Neural cell (in vitro differentiated cells): Measurements from ENCODE around the gene SSBP3. TPM values are rescaled to one million over a fixed set of nuclear protein-coding genes. Genes with fewer than 3 reads are reported as not detected.
A peak's percentile ranks its signal among the peaks of the same experiment; 100 is the strongest.

Source experiments
- H2AFZ ChIP-seq: fragments of 200-600, 300-800 bp; sonication (generic), shearing (Covaris generic); 2 replicates; pipeline ENCODE4 v1.6.0; 2014; ENCODE audit warnings: low read depth, mild to moderate bottlenecking, antibody characterized with exemption, low read length, moderate library complexity
- H3F3A ChIP-seq: fragments of 200-600 bp; shearing (Covaris generic); 2 replicates; pipeline ENCODE4 v1.6.1; 2016; ENCODE audit warnings: mild to moderate bottlenecking, moderate library complexity, mixed read lengths, antibody characterized with exemption, low read length; ENCODE audit not compliant: insufficient read depth, poor library complexity, severe bottlenecking
- H3K27ac ChIP-seq: fragments of 200-600, 300-800 bp; sonication (generic), shearing (Covaris generic); 2 replicates; pipeline ENCODE4 v1.5.1; 2014; ENCODE audit warnings: mild to moderate bottlenecking, low read length, moderate library complexity
- H3K27me3 ChIP-seq: fragments of 300-800, 200-600 bp; sonication (generic), shearing (Covaris generic); 2 replicates; pipeline ENCODE4 v1.6.0; 2014; ENCODE audit warnings: mild to moderate bottlenecking, low read depth, low read length, moderate library complexity; ENCODE audit not compliant: insufficient read depth
- H3K36me3 ChIP-seq: fragments of 300-800, 200-600 bp; sonication (generic), shearing (Covaris generic); 2 replicates; pipeline ENCODE4 v1.5.1; 2014; ENCODE audit warnings: mild to moderate bottlenecking, antibody characterized with exemption, low read length, moderate library complexity; ENCODE audit not compliant: insufficient read depth
- H3K4me2 ChIP-seq: fragments of 300-800, 200-600 bp; sonication (generic), shearing (Covaris generic); 2 replicates; pipeline ENCODE4 v1.6.0; 2014; ENCODE audit warnings: mild to moderate bottlenecking, low read length
- H3K4me3 ChIP-seq: fragments of 300-800, 200-600 bp; sonication (generic), shearing (Covaris generic); 2 replicates; pipeline ENCODE4 v1.5.1; 2014; ENCODE audit warnings: mild to moderate bottlenecking, low read length, moderate library complexity
- H3K79me2 ChIP-seq: fragments of 200-600 bp; shearing (Covaris generic); replicated peaks from 2 replicates; pipeline ENCODE4 v1.6.0; 2014; ENCODE audit warnings: mild to moderate bottlenecking, low read length, moderate library complexity; ENCODE audit not compliant: insufficient read depth
- H3K9ac ChIP-seq: fragments of 300-800, 200-600 bp; sonication (generic), shearing (Covaris generic); 2 replicates; pipeline ENCODE4 v1.6.1; 2016; ENCODE audit warnings: mild to moderate bottlenecking, low read length, mixed read lengths
- H3K9me2 ChIP-seq: fragments of 200-600 bp; shearing (Covaris generic); 2 replicates; pipeline ENCODE4 v1.6.1; 2016; ENCODE audit warnings: mild to moderate bottlenecking, low read length, mixed read lengths; ENCODE audit not compliant: insufficient read depth
- H3K9me3 ChIP-seq: fragments of 200-600, 300-800 bp; sonication (generic), shearing (Covaris generic); 2 replicates; pipeline ENCODE4 v1.6.1; 2016; ENCODE audit warnings: mild to moderate bottlenecking, mixed run types, low read length, moderate library complexity, mixed read lengths
- H4K20me1 ChIP-seq: fragments of 200-600 bp; shearing (Covaris generic); 2 replicates; pipeline ENCODE4 v1.6.1; 2016; ENCODE audit warnings: mild to moderate bottlenecking, mixed run types; ENCODE audit not compliant: insufficient read depth
- EP300 ChIP-seq: fragments of 450-650 bp; conservative IDR thresholded peaks from 2 replicates; pipeline ENCODE4 v1.6.1; 2014; ENCODE audit warnings: antibody characterized with exemption, mild to moderate bottlenecking, moderate library complexity; ENCODE audit not compliant: poor library complexity, severe bottlenecking
- EZH2 ChIP-seq: fragments of 200-600, 300-800 bp; shearing (Covaris generic), sonication (generic); IDR thresholded peaks from 2 replicates; pipeline ENCODE4 v1.6.1; 2014; ENCODE audit warnings: antibody characterized with exemption, low read length, borderline replicate concordance, mild to moderate bottlenecking; ENCODE audit not compliant: insufficient read depth, poor library complexity, severe bottlenecking
- MXI1 ChIP-seq: fragments of 450-650 bp; conservative IDR thresholded peaks from 2 replicates; pipeline ENCODE4 v1.6.1; 2014; ENCODE audit warnings: antibody characterized with exemption, mild to moderate bottlenecking; ENCODE audit not compliant: poor library complexity, severe bottlenecking
- POLR2AphosphoS5 ChIP-seq: IDR thresholded peaks from 2 replicates; pipeline ENCODE4 v1.6.1; 2012
- RAD21 ChIP-seq: fragments of 450-650 bp; conservative IDR thresholded peaks from 2 replicates; pipeline ENCODE4 v1.6.1; 2014; ENCODE audit warnings: antibody characterized with exemption, mild to moderate bottlenecking, moderate library complexity
- TAF1 ChIP-seq: IDR thresholded peaks from 2 replicates; pipeline ENCODE4 v1.6.1; 2012; ENCODE audit warnings: low read depth
- polyA plus RNA-seq: library from polyadenylated mRNA; depleted of rRNA; stranded (reverse); fragments of >200 nt; gene quantifications from 2 replicates; pipeline ENCODE4 v1.2.3, GENCODE V29; 2014
- TF ChIP-seq, protein P1 (sequence below): IDR thresholded peaks from 2 replicates; pipeline ENCODE4 v1.6.1; 2012; ENCODE audit warnings: borderline replicate concordance
- TF ChIP-seq, protein P2 (sequence below): fragments of 450-650 bp; IDR thresholded peaks from 2 replicates; pipeline ENCODE4 v1.5.1; 2014; ENCODE audit warnings: antibody characterized with exemption, mild to moderate bottlenecking, moderate library complexity; ENCODE audit not compliant: poor library complexity, severe bottlenecking

Gene SSBP3
- polyA plus RNA-seq, 1 donor from 2014 or later = 77.4 TPM

DNA sequence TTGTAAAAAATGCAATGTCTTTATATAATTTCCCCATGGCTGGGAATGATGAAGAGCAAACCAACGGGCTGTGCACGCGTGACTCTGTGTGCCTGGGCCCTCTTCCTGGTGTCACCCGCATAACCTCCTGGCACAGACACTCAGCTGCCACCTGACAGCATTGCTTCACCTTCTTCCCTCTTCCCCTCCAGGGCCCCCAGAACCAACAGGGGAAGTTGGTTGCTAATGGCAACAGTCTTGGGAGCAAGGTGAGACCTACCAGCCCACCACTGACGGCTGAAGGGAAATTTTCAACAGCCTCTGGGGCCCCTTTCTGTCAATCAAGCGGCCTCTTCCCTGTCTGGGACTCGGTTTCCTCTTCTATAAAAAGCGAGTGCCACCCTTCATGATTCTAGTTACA, 33.2 kb downstream of the SSBP3 start:
- H3K4me3 ChIP-seq = peak overlapping the region; percentile 35
- TF ChIP-seq, protein P1, sequence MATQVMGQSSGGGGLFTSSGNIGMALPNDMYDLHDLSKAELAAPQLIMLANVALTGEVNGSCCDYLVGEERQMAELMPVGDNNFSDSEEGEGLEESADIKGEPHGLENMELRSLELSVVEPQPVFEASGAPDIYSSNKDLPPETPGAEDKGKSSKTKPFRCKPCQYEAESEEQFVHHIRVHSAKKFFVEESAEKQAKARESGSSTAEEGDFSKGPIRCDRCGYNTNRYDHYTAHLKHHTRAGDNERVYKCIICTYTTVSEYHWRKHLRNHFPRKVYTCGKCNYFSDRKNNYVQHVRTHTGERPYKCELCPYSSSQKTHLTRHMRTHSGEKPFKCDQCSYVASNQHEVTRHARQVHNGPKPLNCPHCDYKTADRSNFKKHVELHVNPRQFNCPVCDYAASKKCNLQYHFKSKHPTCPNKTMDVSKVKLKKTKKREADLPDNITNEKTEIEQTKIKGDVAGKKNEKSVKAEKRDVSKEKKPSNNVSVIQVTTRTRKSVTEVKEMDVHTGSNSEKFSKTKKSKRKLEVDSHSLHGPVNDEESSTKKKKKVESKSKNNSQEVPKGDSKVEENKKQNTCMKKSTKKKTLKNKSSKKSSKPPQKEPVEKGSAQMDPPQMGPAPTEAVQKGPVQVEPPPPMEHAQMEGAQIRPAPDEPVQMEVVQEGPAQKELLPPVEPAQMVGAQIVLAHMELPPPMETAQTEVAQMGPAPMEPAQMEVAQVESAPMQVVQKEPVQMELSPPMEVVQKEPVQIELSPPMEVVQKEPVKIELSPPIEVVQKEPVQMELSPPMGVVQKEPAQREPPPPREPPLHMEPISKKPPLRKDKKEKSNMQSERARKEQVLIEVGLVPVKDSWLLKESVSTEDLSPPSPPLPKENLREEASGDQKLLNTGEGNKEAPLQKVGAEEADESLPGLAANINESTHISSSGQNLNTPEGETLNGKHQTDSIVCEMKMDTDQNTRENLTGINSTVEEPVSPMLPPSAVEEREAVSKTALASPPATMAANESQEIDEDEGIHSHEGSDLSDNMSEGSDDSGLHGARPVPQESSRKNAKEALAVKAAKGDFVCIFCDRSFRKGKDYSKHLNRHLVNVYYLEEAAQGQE = no peak
- no peak for TF ChIP-seq TAF1
- TF ChIP-seq EZH2 = no peak
- TF ChIP-seq RAD21 = no peak
- no peak for TF ChIP-seq EP300
- TF ChIP-seq MXI1 = no peak

DNA sequence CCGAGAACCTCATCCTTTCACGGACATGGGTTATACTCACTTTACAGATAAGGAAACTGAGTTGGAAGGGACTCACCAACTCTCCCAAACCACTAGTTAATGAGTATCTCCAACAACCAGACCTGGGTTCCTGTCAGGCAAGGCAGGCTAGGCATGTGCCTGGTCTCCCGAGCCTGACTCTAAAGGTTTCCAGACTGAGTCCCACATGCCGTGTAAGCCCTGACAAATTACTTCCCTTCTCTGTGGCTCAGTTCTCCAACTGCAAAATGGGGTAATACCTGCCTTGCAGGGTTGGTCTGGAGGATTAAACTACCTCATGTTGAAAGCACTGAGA, 34.3 kb downstream of the SSBP3 start:
- no peak overlapping the region for H3K4me3 ChIP-seq

More for the DNA sequence above, 33.2 kb downstream of the SSBP3 start:
- Histone ChIP-seq H3K79me2 (peaks cover 90% of the 10 kb centered on the region), H3K9ac (no peak overlapping the region), H3K9me3 (no peaks in the 10 kb centered on the region), H2AFZ (no peak overlapping the region), H3K27ac (no peak overlapping the region), H3K27me3 (no peaks in the 10 kb centered on the region), H3F3A (no peaks in the 10 kb centered on the region), H4K20me1 (peaks cover 16% of the 10 kb centered on the region), H3K9me2 (no peaks in the 10 kb centered on the region), H3K4me2 (no peak overlapping the region), H3K36me3 (no peaks in the 10 kb centered on the region)

More for the DNA sequence above, 34.3 kb downstream of the SSBP3 start:
- Histone ChIP-seq H3K9ac (no peak overlapping the region), H3K9me2 (no peaks in the 10 kb centered on the region), H3K4me2 (no peak overlapping the region), H3K9me3 (no peaks in the 10 kb centered on the region), H2AFZ (no peak overlapping the region), H3F3A (no peaks in the 10 kb centered on the region), H4K20me1 (peaks cover 16% of the 10 kb centered on the region), H3K27me3 (no peaks in the 10 kb centered on the region), H3K27ac (no peak overlapping the region), H3K36me3 (no peaks in the 10 kb centered on the region), H3K79me2 (peaks cover 90% of the 10 kb centered on the region)
- TF ChIP-seq POLR2AphosphoS5 = no peak
- TF ChIP-seq, protein P1 = no peak
- TF ChIP-seq MXI1 = no peak
- TF ChIP-seq EP300 = no peak
- TF ChIP-seq RAD21 = no peak
- TF ChIP-seq, protein P2, sequence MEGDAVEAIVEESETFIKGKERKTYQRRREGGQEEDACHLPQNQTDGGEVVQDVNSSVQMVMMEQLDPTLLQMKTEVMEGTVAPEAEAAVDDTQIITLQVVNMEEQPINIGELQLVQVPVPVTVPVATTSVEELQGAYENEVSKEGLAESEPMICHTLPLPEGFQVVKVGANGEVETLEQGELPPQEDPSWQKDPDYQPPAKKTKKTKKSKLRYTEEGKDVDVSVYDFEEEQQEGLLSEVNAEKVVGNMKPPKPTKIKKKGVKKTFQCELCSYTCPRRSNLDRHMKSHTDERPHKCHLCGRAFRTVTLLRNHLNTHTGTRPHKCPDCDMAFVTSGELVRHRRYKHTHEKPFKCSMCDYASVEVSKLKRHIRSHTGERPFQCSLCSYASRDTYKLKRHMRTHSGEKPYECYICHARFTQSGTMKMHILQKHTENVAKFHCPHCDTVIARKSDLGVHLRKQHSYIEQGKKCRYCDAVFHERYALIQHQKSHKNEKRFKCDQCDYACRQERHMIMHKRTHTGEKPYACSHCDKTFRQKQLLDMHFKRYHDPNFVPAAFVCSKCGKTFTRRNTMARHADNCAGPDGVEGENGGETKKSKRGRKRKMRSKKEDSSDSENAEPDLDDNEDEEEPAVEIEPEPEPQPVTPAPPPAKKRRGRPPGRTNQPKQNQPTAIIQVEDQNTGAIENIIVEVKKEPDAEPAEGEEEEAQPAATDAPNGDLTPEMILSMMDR = no peak
